ENCODE results near the gene PROKR1. TPM values are rescaled to one million over a fixed set of nuclear protein-coding genes. Genes with fewer than 3 reads are reported as not detected.

The PROKR1 gene
- total RNA-seq, 2 experiments from 2014 or later: 0.52 to 0.60 TPM

- peaks cover 12% of the 10 kb centered on the region for H3K4me1 Mint-ChIP-seq
- no peak overlapping the region for H3K27ac Mint-ChIP-seq
- peaks cover 15% of the 10 kb centered on the region for H3K9me3 Mint-ChIP-seq
- H3K36me3 Mint-ChIP-seq: peaks cover 6% of the 10 kb centered on the region
- H3K4me3 Mint-ChIP-seq: no peak overlapping the region
- peaks cover 4% of the 10 kb centered on the region for H3K27me3 Mint-ChIP-seq
- no peak for DNase-seq
These were observed 57.2 kb downstream of the PROKR1 start for GRCh38 chr2:68700560-68700959.

GRCh38 chr2:68706637-68707036 is 63.3 kb downstream of the PROKR1 start:
- Mint-ChIP-seq H3K4me1 (peaks cover 24% of the 10 kb centered on the region), H3K36me3 (peaks cover 2% of the 10 kb centered on the region), H3K27me3 (no peaks in the 10 kb centered on the region), H3K4me3 (no peak overlapping the region), H3K27ac (no peak overlapping the region), H3K9me3 (no peaks in the 10 kb centered on the region)
- no peak for DNase-seq

Other genes starting within 250 kb of the PROKR1 start
- 1 to 10 TPM; 1.5 to 1.7 TPM for gene FBXO48, start 176.3 kb upstream of the PROKR1 start, total RNA-seq
- gene APLF, start 176.0 kb upstream of the PROKR1 start, total RNA-seq: 1 to 10 TPM; 2.4 to 2.7 TPM
- gene ARHGAP25, start 91.2 kb downstream of the PROKR1 start, total RNA-seq: 10 to 100 TPM; 47.4 to 51.0 TPM
- not detected for gene BMP10, start 227.8 kb downstream of the PROKR1 start, total RNA-seq

Measured in activated naive CD8-positive, alpha-beta T cell treated with anti-CD3 and anti-CD28 coated beads for 36 hours (primary cell).